IMR-90 (cell line): ENCODE data around the gene CEMIP2. TPM values are rescaled to one million over a fixed set of nuclear protein-coding genes. Genes with fewer than 3 reads are reported as not detected.

Source experiments
- ATAC-seq: fragments of 200-7000 bp; cut with Tn5 transposase; 2 replicates; pipeline ENCODE4 v1.9.1; 2020; ENCODE audit warnings: low read depth, mild to moderate bottlenecking, moderate library complexity
- BruUV-seq: library from RNA; stranded (reverse); fragments of 400-500 nt; replicated peaks from 2 replicates; lab custom pipeline; 2021; lab: Mats Ljungman, UMichigan
- CTCF ChIA-PET: fragments of 300-600 bp; formaldehyde crosslinking; extraction: SDS; loops from one replicate; lab custom pipeline; 2021; ENCODE audit warnings: antibody characterized with exemption; lab: Yijun Ruan, JAX
- POLR2A ChIA-PET: fragments of 300-600 bp; sonication (Branson Sonifier 250); formaldehyde crosslinking; loops from one replicate; lab custom pipeline; 2022; ENCODE audit warnings: antibody characterized with exemption; ENCODE audit not compliant: unreplicated experiment; lab: Charles Lee
- DNase-seq: peaks from one replicate; pipeline ENCODE4 v3.0.0; 2013
- H2AFZ ChIP-seq: replicated peaks from 2 replicates; pipeline ENCODE3; 2013; ENCODE audit warnings: low read length, mild to moderate bottlenecking; ENCODE audit not compliant: poor library complexity
- H2AK5ac ChIP-seq: 2 replicates; pipeline ENCODE4 v1.6.1; 2013; ENCODE audit warnings: low read depth, low read length, inconsistent platforms
- H2AK9ac ChIP-seq: replicated peaks from 2 replicates; pipeline ENCODE3; 2013; ENCODE audit warnings: mild to moderate bottlenecking, low read depth, low read length, moderate library complexity; ENCODE audit not compliant: poor library complexity
- H2BK120ac ChIP-seq: 2 replicates; pipeline ENCODE4 v1.6.1; 2013; ENCODE audit warnings: low read depth, low read length, inconsistent platforms
- H2BK15ac ChIP-seq: 3 replicates; pipeline ENCODE4 v1.6.1; 2013; ENCODE audit warnings: low read depth, low read length, inconsistent platforms
- H2BK20ac ChIP-seq: 2 replicates; pipeline ENCODE4 v1.6.1; 2013; ENCODE audit warnings: low read depth, mild to moderate bottlenecking, inconsistent platforms, low read length, moderate library complexity
- H2BK5ac ChIP-seq: 2 replicates; pipeline ENCODE4 v1.6.1; 2013; ENCODE audit warnings: mild to moderate bottlenecking, low read depth, low read length, inconsistent platforms; ENCODE audit not compliant: poor library complexity, severe bottlenecking
- H3K14ac ChIP-seq: replicated peaks from 2 replicates; pipeline ENCODE4 v1.6.1; 2013; ENCODE audit warnings: low read depth, low read length, inconsistent platforms
- H3K18ac ChIP-seq: 2 replicates; pipeline ENCODE4 v1.6.1; 2013; ENCODE audit warnings: low read depth, low read length, control low read depth
- H3K23ac ChIP-seq: 2 replicates; pipeline ENCODE4 v1.6.1; 2013; ENCODE audit warnings: low read depth, low read length, inconsistent platforms
- H3K27ac ChIP-seq: 2 replicates; pipeline ENCODE4 v1.5.1; 2013; ENCODE audit warnings: mild to moderate bottlenecking, control low read depth, low read length; ENCODE audit not compliant: insufficient read depth
- H3K27me3 ChIP-seq: 2 replicates; pipeline ENCODE4 v1.6.1; 2013; ENCODE audit warnings: low read length; ENCODE audit not compliant: control insufficient read depth, insufficient read depth
- H3K36me3 ChIP-seq: 2 replicates; pipeline ENCODE4 v1.6.1; 2013; ENCODE audit warnings: low read length, mixed read lengths; ENCODE audit not compliant: control insufficient read depth, insufficient read depth
- H3K4ac ChIP-seq: 2 replicates; pipeline ENCODE4 v1.6.1; 2013; ENCODE audit warnings: low read depth, low read length, inconsistent platforms
- H3K4me1 ChIP-seq: 2 replicates; pipeline ENCODE4 v1.6.1; 2013; ENCODE audit warnings: low read length, mixed read lengths; ENCODE audit not compliant: control insufficient read depth, insufficient read depth
- H3K4me2 ChIP-seq: 2 replicates; pipeline ENCODE4 v1.6.1; 2013; ENCODE audit warnings: low read depth, mild to moderate bottlenecking, control low read depth, low read length, moderate library complexity
- H3K4me3 ChIP-seq: 2 replicates; pipeline ENCODE4 v1.5.1; 2013; ENCODE audit warnings: low read depth, mild to moderate bottlenecking, control low read depth, low read length, moderate library complexity; ENCODE audit not compliant: insufficient read depth
- H3K56ac ChIP-seq: 2 replicates; pipeline ENCODE4 v1.6.1; 2013; ENCODE audit warnings: low read length, inconsistent platforms; ENCODE audit not compliant: insufficient read depth; ENCODE audit errors: extremely low read depth
- H3K79me1 ChIP-seq, 2 experiments: 2 replicates each; pipeline ENCODE4 v1.6.1; 2013; ENCODE audit warnings: low read length in 2 of 2, inconsistent platforms in 1 of 2, low read depth in 1 of 2
- H3K9ac ChIP-seq: 2 replicates; pipeline ENCODE4 v1.6.1; 2013; ENCODE audit warnings: low read depth, low read length, control low read depth
- H3K9me1 ChIP-seq: 2 replicates; pipeline ENCODE4 v1.6.1; 2013; ENCODE audit warnings: low read length, inconsistent platforms; ENCODE audit not compliant: insufficient read depth
- H3K9me3 ChIP-seq: 2 replicates; pipeline ENCODE4 v1.6.1; 2013; ENCODE audit warnings: low read length; ENCODE audit not compliant: control insufficient read depth, insufficient read depth
- H4K20me1 ChIP-seq: 2 replicates; pipeline ENCODE4 v1.6.1; 2013; ENCODE audit warnings: low read length, inconsistent platforms; ENCODE audit not compliant: insufficient read depth
- H4K5ac ChIP-seq: 2 replicates; pipeline ENCODE4 v1.6.1; 2013; ENCODE audit warnings: mild to moderate bottlenecking, low read depth, low read length, control low read depth
- H4K8ac ChIP-seq, 2 experiments: 2 replicates each; pipeline ENCODE4 v1.6.1; 2013; ENCODE audit warnings: low read depth in 2 of 2, low read length in 2 of 2, control low read depth in 1 of 2, inconsistent platforms in 1 of 2
- H4K91ac ChIP-seq: 2 replicates; pipeline ENCODE4 v1.6.1; 2013; ENCODE audit warnings: low read depth, low read length, inconsistent platforms; ENCODE audit not compliant: insufficient read depth
- CEBPB ChIP-seq: IDR thresholded peaks from 2 replicates; pipeline ENCODE4 v1.6.1; 2012; ENCODE audit warnings: low read depth, low read length, improper control_type of control experiment
- CHD1 ChIP-seq: IDR thresholded peaks from 2 replicates; pipeline ENCODE4 v1.6.1; 2012; ENCODE audit warnings: low read depth, low read length, improper control_type of control experiment
- FOS ChIP-seq: fragments of 150-350 bp; IDR thresholded peaks from 2 replicates; pipeline ENCODE4 v1.6.1; 2016; ENCODE audit warnings: low read depth, low read length
- MAZ ChIP-seq: IDR thresholded peaks from 2 replicates; pipeline ENCODE4 v1.6.1; 2012; ENCODE audit warnings: low read depth, mild to moderate bottlenecking, low read length, improper control_type of control experiment, moderate library complexity, borderline replicate concordance
- RFX5 ChIP-seq: IDR thresholded peaks from 2 replicates; pipeline ENCODE4 v1.8.0; 2012; ENCODE audit warnings: low read depth, mild to moderate bottlenecking, low read length, moderate library complexity
- whole genome bisulfite sequencing, 2 experiments: methylation state at CpG; one replicate each; pipeline versions ENCODE4 v1.1.5 to v1.1.7; 2013; ENCODE audit warnings: missing lambda C conversion rate in 2 of 2; ENCODE audit not compliant: insufficient read length in 1 of 2; ENCODE audit errors: extremely low coverage in 2 of 2; 5-methylcytosine and 5-hydroxymethylcytosine counted together
- dilution Hi-C: fragments of 300-500 bp; cut with HindIII; formaldehyde crosslinking; loops from one replicate; pipeline ENCODE4 v1.14.3; 2018; ENCODE audit warnings: low sequenced_read_pairs; ENCODE audit not compliant: unreplicated experiment
- in situ Hi-C: fragments of 300-500 bp; cut with MboI; formaldehyde crosslinking; loops from 3 replicates; pipeline ENCODE4 v1.14.3; 2019; ENCODE audit warnings: low sequenced_read_pairs, inconsistent platforms, mixed read lengths
- intact Hi-C: fragments of 100-400 bp; cut with micrococcal nuclease; formaldehyde crosslinking; loops from 2 replicates; pipeline ENCODE4 v1.10.0; 2022
- polyA plus RNA-seq, 3 experiments: library from polyadenylated mRNA; depleted of rRNA; stranded (reverse); fragments of >200 nt; gene quantifications; 2 replicates each; pipeline ENCODE4 v1.2.3, GENCODE V29; 2012; ENCODE audit warnings: low replicate concordance in 1 of 3
- total RNA-seq: library from RNA; depleted of rRNA; stranded (reverse); fragments of >200 nt; gene quantifications from 2 replicates; pipeline ENCODE4 v1.2.3, GENCODE V29; 2012

The CEMIP2 gene
- total and polyA plus RNA-seq, 2 of the 4 experiments (the other 2 are of a cell fraction): 65.2 to 67.4 TPM

DNA sequence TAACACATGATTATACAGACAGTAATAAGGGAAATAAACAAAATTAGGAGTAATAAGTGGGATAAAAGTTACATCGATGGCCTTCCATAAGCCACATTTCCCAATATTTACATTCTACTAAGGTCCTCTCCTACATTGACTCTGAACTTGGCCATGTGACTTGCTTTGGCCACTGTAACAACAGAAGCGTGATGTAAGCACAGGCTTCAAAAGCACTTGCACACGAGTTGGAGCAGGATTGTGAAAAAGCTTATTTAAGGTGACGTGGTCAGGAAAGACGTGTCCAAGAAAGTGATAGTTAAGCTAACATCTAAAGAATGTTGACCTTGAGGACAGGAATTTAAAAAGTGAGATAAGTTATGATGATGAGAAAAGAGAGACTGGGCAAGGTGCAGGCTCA lies 9.8 kb upstream of the CEMIP2 start:
- H3K79me1 ChIP-seq: no peaks in the 10 kb centered on the region
- dilution Hi-C loops: no loop called here
- WGBS, 2 experiments: 58% methylated on average over 2 of the region's 5 CpGs; no CpG with 5 or more reads in 1 of the 2 experiments
- ChIA-PET CTCF (interaction anchor here (1.1 kb wide), 1 partner anchor 9 kb away, joined by 3 read pairs; no protein-coding TSS in a partner anchor), POLR2A (interaction anchor here (0.5 kb wide), 1 partner anchor 9 kb away, joined by 3 read pairs; no protein-coding TSS in a partner anchor)
- H3K4me2 ChIP-seq: no peak overlapping the region
- no peak overlapping the region for H4K91ac ChIP-seq
- H2BK20ac ChIP-seq: no peak overlapping the region
- no peaks in the 10 kb centered on the region for H3K36me3 ChIP-seq
- H2AK9ac ChIP-seq: no peak overlapping the region
- no peak overlapping the region for H4K5ac ChIP-seq
- ATAC-seq (no peak), DNase-seq (no peak)
- no peak overlapping the region for H2AFZ ChIP-seq
- TF ChIP-seq FOS (no peak), MAZ (no peak), RFX5 (no peak), CHD1 (no peak), CEBPB (no peak)
- no peak overlapping the region for H3K56ac ChIP-seq
- H4K20me1 ChIP-seq: no peaks in the 10 kb centered on the region
- H3K23ac ChIP-seq: no peak overlapping the region
- H2BK5ac ChIP-seq: no peak overlapping the region
- no peak overlapping the region for H3K14ac ChIP-seq
- no peak overlapping the region for H4K8ac ChIP-seq
- in situ Hi-C loops: loop anchor here (10.0 kb wide), 1 partner anchor 173 kb away; no protein-coding TSS in a partner anchor
- no peaks in the 10 kb centered on the region for H3K9me3 ChIP-seq
- no peak overlapping the region for H3K4ac ChIP-seq
- no peaks in the 10 kb centered on the region for H3K9me1 ChIP-seq
- no peak overlapping the region for H3K4me3 ChIP-seq
- intact Hi-C loops: no loop called here
- H3K18ac ChIP-seq: no peak overlapping the region
- no peak overlapping the region for H2BK120ac ChIP-seq
- peaks cover 1% of the 10 kb centered on the region for H3K4me1 ChIP-seq
- H3K27ac ChIP-seq: no peak overlapping the region
- H3K9ac ChIP-seq: no peak overlapping the region
- H3K27me3 ChIP-seq: no peaks in the 10 kb centered on the region
- no peak overlapping the region for H2BK15ac ChIP-seq
- H2AK5ac ChIP-seq: no peak overlapping the region
- BruUV-seq: no TSS peak
